Stimulated activated CD4-positive, alpha-beta T cell treated with anti-CD3 and anti-CD28 coated beads, Interleukin-2, amount 100 ng/mL, for 48 hours (primary cell): ENCODE results near the gene PPP1R14C.
"Not testable (repeated sequence)": the region's sequence is repeated elsewhere in the genome, so short reads cannot be mapped to it uniquely, and the experiment has no call there.

Source experiments
- DNase-seq, 2 donors: peaks; one replicate each; pipeline ENCODE4 v3.0.0-alpha.2; 2020

The PPP1R14C gene

GRCh38 chr6:150172929-150173328 is 30.1 kb downstream of the PPP1R14C start:
- DNase-seq: no peak

GRCh38 chr6:150175586-150176151 is 32.8 kb downstream of the PPP1R14C start:
- DNase-seq: no peak

- DNase-seq: no peak
These were observed 33.3 kb downstream of the PPP1R14C start for GRCh38 chr6:150176152-150176551.

- no peak for DNase-seq
These were observed 33.8 kb downstream of the PPP1R14C start for GRCh38 chr6:150176659-150177058.

GRCh38 chr6:150177259-150177951 is 34.6 kb downstream of the PPP1R14C start:
- no peak for DNase-seq

GRCh38 chr6:150177952-150178520 is 35.2 kb downstream of the PPP1R14C start:
- no peak for DNase-seq

GRCh38 chr6:150179030-150179429 is 36.2 kb downstream of the PPP1R14C start:
- DNase-seq: no peak

- not testable (repeated sequence) for DNase-seq
These were observed 37.1 kb downstream of the PPP1R14C start for GRCh38 chr6:150179907-150180424.

GRCh38 chr6:150180517-150180916 is 37.7 kb downstream of the PPP1R14C start:
- DNase-seq: no peak

GRCh38 chr6:150182460-150183078 is 39.7 kb downstream of the PPP1R14C start:
- DNase-seq: no peak

GRCh38 chr6:150183105-150183504 is 40.3 kb downstream of the PPP1R14C start:
- no peak for DNase-seq

GRCh38 chr6:150183966-150184365 is 41.1 kb downstream of the PPP1R14C start:
- no peak for DNase-seq

GRCh38 chr6:150184850-150185731 is 42.2 kb downstream of the PPP1R14C start:
- DNase-seq: no peak

- no peak for DNase-seq
These were observed 42.9 kb downstream of the PPP1R14C start for GRCh38 chr6:150185732-150186117.

GRCh38 chr6:150186129-150186898 is 43.5 kb downstream of the PPP1R14C start:
- no peak for DNase-seq

- not testable (repeated sequence) for DNase-seq
These were observed 44.6 kb downstream of the PPP1R14C start for GRCh38 chr6:150187433-150187832.

- DNase-seq: no peak
These were observed 46.3 kb downstream of the PPP1R14C start for GRCh38 chr6:150189122-150189521.

GRCh38 chr6:150191809-150192208 is 49.0 kb downstream of the PPP1R14C start:
- no peak for DNase-seq

- no peak for DNase-seq
These were observed 51.4 kb downstream of the PPP1R14C start for GRCh38 chr6:150194195-150194594.

GRCh38 chr6:150195996-150196417 is 53.2 kb downstream of the PPP1R14C start:
- no peak for DNase-seq

- no peak for DNase-seq
These were observed 54.3 kb downstream of the PPP1R14C start for GRCh38 chr6:150196942-150197745.
